ENCODE results near the gene IL4R.

IL4R gene

DNA sequence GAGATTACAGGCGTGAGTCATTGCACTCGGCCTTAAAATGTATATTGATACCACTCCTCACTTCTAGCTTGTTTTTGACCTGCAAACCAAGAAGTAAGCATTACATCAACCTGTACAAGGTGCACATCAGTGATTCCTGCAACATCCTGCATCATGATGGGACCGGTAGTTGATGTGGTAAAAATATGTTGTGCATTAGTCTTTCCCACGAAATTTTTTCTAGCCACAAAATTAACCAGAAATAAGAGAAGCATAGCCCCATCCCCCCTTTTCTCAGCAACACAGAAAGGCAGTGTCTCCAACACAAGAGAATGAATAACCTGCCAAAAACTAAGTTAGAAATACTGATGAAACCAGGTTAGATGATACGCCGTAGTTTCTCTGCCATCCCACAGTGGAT lies 24.1 kb upstream of the IL4R start:
- no peak for DNase-seq

DNA sequence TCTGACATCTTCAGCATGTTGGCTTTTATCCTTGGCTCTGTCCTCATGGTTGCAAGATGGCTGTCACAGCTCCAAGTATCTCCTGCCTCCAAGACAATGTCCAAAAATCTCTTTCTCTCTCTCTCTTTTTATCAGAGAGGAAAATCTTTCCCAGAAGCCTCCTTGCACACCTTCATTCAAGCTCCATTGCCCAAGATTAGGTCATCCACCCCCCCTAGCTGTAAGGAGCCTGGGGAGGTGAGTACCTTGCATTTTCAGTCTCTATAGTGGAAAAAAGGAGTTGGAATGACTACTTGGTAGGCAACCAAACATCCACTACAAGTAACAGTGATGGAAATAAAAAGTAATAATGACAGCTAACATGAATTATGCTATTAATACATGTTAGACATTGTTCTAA lies 23.2 kb upstream of the IL4R start:
- no peak for DNase-seq

DNA sequence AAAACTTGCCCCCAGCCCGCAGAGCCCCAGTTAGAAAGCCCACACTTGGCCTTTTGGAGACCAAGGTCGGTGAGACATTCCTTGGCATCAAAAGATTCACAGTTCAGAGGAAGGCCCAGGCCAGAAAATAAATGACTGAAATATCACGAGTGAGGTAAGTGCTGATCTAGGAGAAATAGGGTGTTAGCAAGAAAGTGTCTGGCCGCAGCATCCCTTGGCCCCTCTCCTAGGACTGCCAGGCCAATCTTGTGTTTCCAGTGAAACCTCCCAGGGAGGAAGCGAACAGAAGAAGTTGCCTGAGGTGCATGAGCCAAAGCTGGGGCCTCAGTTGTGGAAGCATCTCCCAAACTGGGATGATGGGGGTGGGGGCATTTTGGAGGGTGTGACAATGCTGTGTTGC lies 22.7 kb upstream of the IL4R start:
- DNase-seq = no peak

DNA sequence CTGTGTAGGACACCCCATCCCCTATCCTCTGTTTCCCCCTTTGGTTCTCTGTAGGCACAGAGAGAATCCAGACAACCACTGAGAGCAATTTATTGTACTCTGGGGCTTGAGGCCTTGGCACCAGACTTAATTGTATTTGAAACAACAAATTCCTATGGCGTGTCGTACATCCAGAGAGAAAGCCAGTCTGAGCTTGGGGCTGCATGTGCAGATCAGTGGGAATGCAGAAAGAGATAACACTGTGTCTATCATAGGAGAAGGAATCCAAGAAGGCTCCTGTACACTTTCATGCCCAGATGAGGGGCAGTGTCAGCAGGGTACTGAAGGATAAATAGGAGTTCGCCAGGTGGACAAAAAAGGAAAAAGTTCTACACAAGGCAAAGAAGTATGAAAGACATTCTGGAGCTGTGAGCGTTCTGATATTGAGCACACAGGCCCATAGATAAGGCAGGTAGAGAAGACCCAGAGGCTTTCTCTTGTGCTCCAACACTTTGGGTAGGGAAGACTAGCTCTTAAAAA lies 22.0 kb upstream of the IL4R start:
- DNase-seq = no peak

DNA sequence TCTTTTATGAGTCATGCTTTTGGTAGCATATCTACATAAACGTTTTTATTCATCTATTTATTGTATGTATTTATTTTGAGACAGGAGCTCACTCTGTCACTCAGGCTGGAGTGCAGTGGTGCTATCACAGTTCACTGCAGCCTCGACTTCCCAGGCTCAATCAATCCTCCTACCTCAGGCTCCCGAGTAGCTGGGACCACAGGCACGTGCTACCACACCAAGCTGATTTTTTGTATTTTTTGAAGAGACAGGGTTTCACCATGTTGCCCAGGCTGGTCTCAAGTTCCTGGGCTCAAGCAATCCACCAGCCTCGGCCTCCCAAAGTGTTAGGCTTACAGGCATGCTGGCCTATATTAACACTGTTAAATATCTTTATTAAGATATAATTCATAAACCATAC lies 20.4 kb upstream of the IL4R start:
- DNase-seq = no peak

DNA sequence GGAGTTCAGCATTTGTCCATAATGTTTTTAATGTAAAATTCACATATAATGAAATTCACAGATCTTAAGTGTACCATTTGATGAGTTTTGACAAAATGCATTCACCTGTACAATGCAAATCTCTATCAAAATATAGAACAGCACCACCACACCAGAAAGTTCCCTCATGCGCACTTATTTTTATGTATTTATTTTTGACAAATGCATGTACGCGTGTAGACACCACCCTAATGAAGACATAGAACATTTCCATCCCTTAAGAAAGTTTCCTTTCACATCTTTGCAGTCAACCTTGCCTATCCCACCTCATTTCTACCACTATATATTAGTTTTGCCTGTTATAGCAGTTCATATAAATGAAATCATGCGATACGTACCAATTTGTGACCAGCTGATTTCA lies 15.6 kb upstream of the IL4R start:
- no peak for DNase-seq

DNA sequence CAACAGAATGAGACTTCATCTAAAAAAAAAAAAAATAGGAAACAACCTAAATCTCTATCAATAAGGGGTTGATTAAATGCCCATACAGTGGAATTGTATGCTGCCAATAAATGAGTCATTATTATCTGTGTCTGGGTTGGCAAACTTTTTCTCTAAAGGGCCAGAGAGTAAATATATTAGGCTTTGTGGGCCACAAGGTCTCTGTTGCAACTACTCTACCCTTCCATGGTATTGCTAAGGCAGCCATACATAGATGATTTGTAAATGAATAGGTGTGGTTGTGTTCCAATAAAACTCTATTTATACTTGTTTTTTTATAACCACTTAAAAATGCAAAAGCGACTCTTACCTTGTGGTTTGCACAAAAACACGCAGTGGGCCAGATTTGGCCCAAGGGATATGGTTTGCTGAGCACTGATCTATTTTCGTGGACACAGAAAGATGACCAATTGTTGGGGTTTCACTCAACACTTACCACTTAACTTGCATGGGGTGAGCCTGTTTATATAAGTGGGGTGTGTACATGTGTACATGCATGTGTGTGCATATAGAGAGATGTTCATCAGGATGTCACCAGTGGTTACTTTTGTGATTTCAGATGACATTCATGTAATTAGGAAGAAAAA lies 12.4 kb upstream of the IL4R start:
- no peak for DNase-seq

DNA sequence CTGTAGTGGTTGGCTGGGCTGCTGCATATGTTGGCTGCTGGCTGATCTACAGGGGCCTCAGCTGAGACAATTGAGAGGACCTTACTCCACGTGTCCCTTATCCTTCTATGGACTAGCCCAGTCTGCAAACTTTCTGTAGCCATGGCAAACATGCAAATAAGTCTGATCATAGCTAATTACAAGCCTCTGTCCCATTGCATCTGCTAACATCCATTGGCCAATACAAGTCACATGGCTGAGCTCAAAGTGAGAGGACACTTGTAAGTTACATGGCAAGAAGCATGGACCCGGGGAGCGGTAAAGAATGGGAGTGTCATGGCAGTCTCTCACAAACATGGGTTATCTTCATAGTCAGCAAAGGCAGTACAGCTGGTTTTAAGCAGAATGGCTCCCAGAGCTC lies 11.6 kb upstream of the IL4R start:
- no peak for DNase-seq

DNA sequence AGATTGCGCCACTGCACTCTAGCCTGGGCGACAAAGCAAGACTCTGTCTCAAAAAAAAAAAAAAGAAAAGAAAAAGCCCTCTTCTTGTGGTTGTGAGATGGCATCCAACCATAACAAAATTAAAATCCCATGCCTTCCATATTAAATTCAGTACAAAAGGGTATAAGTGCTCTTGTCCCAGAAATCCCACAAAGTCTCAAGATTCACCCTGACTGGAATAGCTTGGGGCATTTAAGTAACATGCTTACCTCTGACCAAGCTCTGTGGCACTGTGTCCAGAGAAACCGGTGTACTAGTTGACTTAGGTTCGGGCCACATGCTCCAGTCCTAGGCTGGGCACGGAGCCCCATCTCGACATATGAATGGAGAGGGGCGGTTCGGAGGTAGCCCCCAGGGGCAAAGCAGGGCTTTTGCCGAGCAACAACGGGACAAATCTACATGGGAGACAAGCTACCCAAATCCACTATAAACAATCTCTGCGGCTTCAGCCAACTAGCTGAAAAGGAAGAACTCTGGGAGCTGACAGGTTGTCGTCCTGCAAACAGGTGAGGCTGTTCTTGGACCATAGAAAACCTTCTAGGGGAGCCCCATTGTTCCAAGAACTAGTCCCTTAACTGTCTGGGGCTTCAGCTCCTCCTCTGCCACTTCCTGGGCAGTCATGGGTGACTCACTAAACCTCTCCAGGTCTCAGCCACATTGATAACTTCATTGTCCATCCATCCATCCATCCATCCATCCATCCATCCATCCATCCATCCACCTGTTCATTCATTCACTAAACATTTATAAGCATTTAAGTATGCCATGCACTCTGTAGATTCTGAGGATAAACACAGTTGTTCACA lies 10.3 kb upstream of the IL4R start:
- no peak for DNase-seq

DNA sequence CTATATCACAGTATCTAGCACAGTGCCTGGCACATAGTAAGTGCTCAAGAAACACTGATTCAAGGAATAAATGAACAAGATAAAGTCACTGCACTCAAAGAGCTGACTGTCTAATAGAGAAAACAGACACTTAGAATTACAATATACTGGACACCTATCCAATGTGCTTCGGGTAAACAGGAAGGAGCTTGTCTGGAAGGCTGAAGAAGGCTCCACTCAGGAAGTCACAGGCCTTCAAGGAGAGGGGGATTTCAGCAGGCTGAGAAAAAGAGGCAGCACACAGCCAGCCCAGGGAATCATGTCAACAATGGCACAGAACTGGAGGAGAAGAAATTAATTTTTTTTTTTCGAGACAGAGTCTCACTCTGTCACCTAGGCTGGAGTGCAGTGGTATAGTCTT lies 9.7 kb upstream of the IL4R start:
- no peak for DNase-seq

DNA sequence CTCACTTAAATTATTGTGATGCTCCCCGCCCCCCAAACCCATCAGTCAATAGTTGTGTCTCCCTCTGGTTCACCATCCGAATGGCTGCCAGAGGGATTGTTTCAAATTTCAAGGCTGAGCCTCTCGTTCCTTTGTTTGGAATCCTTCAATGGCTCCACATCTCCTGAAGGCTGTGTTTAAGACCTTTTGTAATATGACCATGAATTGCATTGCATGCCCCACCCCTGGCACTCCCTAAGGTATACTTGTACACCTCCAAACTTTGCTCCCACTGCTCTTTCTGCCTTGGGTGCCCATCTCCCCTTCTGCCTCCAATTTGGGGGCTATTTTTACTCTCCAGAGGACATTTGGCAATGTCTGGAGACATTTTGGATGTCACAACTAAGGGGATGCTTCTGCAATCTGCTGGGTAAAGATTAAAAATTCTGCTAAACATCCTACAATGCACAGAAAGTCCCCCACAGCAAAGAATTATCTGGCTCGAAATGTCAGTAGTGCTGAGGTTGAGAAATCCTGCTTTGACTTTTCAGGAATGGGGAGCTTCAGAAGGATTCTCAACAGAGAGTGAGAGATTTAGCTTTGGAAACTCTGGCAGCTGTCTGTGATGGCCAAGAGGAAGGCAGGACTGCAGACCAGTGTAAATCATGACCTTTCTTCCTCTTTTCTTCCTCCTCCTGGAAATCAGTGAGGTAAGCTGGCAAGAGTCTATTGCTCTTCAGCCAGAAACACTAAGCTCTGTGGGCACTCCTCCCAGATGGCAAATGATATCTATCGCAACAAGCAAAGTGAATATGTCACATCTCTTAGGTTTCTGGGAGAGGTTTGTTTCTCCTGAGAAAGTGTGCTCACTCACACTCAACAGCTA lies 8.7 kb upstream of the IL4R start:
- no peak for DNase-seq

DNA sequence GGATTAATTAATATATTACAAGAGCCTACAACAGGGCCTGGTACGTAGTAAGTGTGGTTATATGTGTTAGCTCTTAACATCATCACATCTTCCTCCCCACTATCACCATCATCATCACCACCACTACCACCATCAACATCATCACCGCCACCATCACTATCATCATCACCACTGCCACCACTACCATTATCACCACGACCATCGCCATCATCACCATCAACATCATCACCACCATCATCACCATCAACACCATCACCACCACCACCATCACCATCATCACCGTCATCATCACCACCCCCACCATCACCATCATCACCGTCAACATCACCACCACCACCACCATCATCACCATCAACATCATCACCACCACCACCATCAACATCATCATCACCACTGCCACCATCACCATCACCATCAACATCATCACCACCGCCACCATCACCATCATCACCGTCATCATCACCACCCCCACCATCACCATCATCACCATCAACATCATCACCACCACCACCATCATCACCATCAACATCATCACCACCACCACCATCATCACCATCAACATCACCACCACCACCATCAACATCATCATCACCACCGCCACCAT lies 7.8 kb upstream of the IL4R start:
- DNase-seq = no peak

DNA sequence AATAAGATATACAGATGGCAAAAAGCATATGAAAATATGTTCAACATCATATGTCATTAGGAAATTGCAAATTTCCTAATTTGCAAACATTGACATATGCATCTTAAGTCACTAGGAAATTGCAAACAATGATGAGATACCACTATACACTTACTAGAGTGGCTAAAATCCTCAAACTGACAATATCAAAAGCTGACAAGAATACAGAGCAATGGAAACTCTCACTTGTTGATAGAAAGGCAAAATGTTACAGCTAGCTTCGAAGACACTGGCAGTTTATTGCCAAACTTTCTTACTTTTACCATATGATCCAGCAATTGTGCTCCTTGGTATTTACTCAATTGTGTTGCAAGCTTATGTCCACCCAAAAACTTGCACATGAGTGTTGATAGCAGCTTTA lies 5.0 kb upstream of the IL4R start:
- DNase-seq = no peak

DNA sequence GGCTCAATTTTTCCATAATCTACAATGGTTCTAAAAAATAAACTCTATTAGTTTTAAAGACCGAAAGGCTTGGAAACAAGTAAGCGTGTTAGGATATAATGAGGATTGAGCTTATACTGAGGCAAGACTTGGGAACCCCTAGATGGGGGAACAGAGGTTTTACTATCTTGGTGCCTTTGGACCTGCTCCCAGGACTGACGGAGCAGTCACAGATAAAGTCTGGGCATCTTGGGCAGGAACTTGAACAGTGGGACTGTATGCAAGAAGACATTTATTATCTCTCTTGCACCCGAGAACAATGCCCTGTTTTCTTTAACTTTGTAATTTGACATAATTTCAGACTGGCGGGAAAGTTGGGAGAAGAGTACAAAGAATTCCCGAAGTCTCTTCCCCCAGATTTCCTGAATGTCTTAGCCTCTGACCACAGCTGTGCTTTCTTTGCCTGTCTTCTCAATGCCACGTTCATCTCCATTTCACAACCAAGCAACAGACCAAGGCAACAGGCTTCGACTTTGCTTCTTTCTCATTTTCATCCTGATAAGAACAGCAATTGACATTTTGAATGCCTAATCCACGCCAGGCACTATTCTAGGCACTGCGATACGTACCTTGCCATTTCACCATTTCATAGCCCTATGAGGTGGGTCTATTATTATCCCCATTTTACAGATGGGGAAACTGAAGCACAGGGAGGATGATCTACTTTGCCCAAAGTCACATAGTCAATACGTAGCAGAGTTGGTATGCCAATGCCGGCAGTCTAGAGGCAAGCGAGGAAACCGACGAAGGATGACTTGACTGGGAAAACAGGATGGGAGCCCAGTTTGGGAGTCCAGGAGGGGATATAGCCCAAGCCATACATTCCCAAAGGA lies 3.0 kb upstream of the IL4R start:
- no peak for DNase-seq

DNA sequence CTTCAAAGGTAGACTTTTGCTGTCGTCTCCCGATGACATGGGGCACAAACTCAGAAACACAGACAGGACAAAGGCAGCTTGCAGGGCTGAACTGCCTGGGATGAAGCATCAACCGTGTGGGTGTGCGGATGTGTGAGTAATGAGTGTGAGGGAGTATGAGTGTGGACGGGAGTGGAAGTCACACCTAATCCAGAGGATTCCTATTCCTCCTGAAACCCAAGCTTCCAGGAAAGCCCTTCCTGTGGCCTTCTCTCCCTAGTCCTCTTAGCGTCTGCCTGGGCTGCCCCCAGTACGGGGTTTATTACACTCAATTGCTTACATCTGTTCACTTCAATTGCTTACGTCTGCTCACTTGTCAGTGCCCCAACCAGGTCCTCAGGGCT lies 2.3 kb upstream of the IL4R start:
- DNase-seq = no peak

DNA sequence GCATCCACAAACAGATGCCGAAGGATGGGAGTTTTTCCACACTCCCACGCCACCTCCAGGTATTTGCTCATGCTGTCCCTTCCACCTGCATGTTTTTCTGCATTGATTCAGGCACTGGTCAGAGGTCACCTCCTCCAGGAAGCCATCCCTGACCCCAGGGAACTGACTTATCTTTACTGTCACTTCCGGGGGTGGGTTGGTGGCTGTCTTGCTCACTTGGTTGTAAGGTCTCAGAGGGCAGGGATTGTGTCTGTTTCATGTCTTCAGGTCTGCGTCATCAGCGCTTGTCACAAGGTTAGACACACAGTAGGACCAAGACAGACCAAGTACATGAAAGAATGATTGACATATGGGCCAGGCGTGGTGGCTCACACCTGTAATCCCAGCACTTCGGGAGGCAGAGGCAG lies 1.9 kb upstream of the IL4R start:
- DNase-seq = no peak

DNA sequence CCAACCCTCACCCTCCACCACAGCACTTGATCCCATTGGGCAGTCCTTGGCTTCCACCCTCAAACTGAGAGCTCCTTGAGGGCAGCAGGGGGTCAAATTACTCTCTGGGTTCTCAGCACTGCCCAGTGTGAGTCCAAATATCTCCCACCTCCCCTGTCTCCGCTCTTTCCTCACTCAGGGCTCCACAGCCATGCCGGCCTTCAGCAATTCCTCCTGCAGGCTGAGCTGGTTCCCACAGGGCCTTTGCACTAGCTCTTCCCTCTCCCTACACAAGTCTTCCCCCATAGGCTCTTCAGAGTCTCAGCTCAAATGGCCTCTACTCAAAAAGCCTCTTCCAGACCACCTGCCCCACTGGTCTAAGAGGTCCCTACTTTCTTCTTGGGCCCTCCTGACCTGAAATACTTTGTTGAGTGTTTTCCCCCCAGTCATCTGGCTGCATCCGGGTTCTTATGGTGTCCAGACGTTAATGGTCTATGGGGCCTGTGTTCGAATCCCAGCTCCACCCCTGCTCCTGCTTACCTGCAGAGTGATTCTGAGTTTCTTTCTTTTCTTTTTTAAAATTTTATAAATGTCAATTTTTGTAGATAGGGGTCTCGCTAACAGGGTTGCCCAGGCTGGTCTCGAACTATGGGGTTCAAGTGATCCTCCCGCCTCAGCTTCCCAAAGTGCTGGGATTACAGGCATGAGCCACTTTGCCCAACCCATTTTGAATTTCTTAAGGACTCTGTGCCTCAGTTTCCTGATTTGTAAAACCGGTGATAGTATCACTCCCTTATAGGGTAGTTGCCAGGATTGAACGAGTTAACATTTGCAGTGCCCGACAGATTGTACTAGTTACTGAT lies 973 bp upstream of the IL4R start:
- DNase-seq = no peak

DNA sequence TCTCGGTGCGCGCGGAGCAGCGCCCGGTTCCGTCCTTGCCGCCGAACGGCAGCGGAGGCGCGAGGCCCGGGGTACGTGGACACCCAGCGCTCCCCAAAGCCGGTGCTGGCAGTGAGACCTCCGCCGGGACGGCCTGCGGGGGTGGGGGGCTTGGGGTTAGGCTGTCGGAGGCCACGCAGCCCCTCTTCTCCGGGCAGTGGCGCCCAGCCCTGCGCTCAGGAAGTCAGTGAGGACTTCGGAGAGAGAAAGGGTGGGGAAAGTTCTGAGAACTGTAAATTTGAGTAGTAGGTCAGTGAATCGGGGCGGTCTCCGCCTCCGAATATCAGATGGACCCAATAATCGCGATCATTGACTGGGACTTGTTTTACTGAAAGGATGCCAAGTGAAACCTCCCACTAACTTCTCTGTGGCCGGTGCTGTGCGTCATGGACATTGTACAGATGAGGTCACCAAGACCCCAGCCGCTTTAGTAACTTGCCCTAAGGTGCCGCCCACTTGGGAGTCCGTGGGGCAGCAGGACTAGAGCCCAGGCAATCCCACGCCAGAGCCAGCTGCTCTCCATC lies 468 bp downstream of the IL4R start:
- no peak for DNase-seq

DNA sequence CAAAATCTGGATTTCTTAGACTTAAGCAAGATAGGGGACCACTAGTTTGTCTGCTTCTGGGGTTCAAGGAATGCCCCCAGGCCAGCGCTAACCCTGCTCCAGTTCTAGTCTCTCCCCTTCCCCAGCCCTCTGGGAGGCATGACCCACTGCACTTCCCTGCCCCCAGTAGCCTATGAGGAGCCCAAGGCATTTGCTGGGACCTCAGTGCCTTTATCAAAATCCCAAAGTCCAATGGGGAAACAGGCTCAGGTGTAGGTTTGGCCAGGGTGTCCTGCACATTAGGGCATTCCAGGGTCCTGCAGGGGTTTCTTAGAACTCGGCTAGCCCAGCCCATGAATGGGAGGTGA lies 1.2 kb downstream of the IL4R start:
- no peak for DNase-seq

DNA sequence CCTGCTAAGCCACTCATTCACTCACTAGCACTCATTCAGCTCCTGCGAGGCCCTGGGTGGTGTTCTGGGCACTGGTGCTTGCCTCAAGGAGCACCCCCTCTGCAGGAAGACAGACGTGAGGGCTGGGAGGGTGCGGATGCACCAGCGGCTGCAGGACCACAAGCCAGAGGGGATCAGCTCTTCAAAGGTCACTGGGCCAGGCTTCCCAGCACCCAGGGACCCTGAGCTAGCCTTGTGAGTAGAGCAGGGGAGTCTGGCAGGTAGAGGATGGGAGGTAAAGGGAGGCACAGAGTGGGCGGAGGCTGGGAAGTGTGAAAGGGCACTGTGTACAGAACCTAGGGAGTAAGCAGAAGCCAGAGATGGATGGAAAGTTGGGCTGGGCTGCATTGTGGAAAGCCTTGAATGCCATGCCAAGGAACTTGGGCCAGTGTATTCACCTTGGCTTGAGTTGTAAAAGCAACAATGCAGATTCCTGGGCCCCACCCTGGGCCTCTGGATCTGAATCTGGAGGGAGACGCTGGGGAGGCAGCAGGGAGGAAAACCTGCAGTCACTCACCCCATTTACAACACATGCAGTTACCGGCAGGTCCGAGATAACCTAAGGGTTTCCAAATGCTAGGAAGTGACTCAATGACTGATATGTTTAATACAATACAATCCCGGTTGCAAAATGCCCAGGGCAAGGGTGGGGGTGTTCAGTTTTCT lies 1.7 kb downstream of the IL4R start:
- no peak for DNase-seq

All from NK-92 treated with Interleukin-12 subunit alpha and Interleukin-12 subunit beta, amount 100 ng/mL, for 24 hours (cell line).